Fibroblast of skin of left quadriceps (primary cell): ENCODE measurements around the gene MPC1.
"Not testable (repeated sequence)": the region's sequence is repeated elsewhere in the genome, so short reads cannot be mapped to it uniquely, and the experiment has no call there.

Experiments used
- DNase-seq, 2 experiments: peaks; one replicate each; pipeline ENCODE4 v3.0.0-alpha.2; 2013; ENCODE audit warnings: low read depth in 2 of 2

MPC1 gene

DNA sequence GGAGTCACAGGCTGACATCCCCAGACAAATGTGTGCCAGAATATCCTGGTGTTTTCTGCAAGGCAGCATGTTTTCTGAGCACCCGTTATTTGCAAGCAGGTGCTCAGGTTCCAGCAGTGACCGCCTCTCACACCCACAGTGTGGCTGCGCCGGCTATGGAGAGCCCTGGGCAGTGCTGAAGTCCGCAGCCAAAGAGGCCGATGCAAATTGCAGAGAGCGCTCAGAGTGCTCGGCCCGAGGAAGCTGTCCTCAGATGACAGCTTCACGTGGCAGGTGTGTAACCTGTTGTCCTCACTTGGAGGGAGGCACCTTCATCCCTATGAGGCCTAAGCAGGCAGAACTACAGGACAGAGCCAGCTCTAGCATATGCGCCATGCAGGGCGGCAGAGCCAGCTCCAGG, 23.5 kb upstream of the MPC1 start:
- no peak for DNase-seq

DNA sequence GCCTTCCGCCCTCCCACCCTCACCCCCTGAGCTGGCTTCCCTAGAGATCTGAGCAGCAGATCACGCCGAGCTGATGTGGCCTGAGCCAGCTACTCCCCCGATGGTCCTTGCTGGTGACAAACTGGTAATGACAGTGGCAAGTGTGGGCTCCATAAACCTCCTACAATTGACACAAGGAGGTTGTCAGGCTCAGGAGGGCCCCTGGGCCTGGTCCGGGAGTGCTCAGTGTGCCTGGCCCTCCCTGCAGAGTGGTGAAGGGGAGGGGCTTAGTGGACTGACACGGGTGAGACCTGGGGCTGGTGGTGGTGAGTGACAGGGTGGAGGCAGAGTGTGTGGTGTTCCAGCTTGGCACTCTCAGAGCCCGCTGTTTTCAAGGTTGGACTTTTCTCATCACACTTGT, 22.6 kb upstream of the MPC1 start:
- DNase-seq: no peak

DNA sequence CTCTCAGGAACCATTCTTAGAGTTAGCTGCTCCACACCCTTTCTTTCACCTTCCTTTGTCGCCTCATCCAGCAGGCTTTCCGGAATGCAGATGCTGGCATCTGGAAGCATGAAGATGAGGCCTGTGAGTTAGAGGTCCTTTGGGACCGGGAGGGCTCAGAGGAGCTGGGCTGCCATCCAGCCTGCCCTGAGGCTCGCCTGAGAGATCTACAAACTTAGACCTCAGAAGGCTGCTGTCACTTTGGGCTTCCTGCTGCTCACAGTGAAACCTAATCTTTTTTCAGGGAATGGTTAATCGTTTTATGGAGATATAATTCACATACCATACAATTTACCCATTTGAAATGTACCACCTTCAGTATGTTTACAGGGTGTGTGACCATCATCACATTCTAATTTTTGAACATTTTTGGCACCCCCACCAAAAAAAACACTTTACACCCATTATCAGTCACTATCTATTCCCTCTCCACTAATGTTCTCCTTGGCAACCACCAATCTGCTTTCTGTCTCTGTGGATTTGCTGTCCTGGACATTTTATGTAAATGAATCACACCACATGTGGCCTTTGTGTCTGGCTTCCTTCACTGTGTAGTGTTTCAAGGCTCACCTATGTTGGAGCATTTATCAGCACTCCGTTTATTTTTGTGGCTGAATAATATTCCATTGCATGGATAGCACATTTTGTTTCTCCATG, 20.0 kb upstream of the MPC1 start:
- DNase-seq: peak; percentile 47 to 51

DNA sequence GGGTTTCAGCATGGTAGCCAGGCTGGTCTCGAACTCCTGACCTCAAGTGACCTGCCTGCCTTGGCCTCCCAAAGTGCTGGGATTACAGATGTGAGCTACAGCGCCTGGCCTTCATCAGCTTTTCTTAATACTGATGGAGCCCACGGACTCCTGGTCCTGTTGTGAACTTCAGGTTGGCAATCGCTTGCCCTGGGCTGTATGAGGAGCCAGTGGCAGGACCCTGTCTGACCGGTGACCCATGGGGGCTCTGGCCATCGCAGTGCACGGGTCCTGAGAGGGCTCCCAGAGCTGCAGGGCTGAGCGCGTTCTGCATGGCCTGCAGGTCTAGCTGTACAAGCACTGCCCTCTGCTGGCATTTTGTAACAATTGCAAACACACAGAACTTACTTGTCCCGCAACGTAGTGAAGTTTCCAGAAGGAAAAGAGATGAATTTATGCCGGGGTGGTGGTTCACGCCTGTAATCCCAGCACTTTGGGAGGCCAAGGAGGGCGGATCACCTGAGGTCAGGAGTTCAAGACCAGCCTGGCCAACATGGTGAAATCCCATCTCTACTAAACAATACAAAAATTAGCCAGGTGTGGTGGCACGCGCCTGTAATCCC, 18.0 kb upstream of the MPC1 start:
- peak; percentile 23 to 29 for DNase-seq

DNA sequence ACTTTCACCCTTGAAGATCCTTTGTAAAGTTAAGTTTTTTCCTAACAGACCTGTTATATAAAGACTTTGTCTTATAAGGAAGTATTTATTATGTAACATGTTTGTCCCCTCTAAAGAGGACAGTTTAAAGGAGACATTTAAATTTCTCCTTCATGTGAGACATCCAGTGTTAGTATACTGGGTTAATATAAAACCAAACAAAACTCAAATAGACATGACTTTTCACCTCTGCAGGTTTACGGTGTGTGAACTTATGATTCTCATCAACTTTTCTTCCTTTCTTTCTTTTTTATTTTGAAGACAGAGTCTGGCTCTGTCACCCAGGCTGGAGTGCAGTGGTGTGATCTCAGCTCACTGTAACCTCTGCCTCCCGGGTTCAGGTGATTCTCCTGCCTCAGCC, 17.4 kb upstream of the MPC1 start:
- no peak for DNase-seq

DNA sequence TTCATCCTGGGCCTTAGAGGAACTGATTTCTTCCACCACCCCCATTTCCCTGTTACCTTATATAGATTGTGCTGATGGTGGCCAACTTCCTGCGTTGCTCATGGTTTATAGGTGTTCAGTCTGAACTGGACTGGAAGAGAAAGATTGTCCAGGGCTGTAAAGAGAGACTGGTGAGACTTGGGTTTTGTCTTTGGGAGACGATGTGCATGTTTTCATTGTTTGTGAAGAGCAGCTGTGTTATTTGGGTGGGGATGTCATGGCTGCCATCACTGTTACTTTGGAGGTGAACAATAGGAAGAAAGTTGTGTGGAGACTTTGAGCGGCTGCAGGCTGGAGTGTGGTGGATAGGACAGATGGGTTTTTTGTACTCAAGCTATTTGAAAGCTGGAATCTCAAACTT, 15.6 kb upstream of the MPC1 start:
- no peak for DNase-seq

DNA sequence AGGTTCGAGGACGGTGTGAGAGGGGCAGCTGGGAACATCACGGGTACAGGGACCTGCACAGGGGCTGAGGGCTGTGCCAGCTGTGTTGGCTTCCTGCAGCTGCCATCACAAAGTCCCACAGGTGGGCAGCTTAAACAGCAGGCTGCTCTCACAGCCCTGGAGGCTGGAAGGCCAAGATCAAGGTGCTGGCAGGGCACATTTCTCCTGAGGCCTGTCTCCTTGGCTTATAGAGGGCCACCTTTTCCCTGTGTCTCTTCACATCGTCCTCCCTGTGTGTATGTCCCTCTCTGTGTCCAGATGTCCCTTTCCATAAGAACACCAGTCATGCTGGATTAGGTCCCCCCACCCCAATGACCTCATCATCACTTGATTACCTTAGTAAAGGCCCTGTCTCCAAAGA, 15.1 kb upstream of the MPC1 start:
- DNase-seq: no peak

DNA sequence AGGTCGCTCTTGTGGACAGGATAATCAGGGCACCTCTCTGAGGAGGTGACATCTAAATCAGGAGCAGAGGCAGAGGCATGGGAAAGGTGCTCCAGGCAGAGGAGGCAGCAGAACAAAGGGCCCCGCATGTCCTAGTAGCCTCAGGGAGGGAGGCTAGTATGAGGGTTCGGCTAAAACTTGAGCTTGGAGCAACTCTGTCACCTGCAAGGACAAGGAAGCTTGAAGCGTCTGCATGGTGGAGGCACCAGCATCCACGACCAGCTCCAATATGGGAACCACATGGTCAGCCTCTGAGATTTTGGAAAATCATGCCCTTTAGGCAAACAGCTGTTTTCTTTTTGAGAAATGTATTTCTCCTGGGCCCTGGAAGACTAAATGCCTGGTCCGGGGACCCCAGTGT, 13.0 kb upstream of the MPC1 start:
- DNase-seq: no peak

DNA sequence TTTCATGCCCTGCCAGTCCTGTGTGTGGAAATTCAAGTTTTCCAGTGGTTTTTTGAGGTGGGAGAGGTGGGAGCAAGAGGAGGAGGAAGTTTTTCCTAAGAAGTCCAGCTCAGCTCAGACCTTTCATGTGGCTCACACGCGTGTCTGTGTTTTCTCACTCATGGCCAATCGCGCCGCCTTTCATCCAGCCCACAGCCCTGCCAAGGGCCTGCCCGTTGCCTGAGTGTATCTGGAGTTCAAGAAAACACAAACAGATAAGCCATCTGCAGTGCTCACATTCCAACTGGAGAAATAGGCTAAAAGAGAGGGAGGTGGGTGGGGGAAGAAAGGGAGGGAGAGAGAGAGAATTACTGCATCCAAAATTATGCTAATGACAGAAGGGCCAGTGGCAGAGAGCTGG, 12.6 kb upstream of the MPC1 start:
- DNase-seq: no peak

DNA sequence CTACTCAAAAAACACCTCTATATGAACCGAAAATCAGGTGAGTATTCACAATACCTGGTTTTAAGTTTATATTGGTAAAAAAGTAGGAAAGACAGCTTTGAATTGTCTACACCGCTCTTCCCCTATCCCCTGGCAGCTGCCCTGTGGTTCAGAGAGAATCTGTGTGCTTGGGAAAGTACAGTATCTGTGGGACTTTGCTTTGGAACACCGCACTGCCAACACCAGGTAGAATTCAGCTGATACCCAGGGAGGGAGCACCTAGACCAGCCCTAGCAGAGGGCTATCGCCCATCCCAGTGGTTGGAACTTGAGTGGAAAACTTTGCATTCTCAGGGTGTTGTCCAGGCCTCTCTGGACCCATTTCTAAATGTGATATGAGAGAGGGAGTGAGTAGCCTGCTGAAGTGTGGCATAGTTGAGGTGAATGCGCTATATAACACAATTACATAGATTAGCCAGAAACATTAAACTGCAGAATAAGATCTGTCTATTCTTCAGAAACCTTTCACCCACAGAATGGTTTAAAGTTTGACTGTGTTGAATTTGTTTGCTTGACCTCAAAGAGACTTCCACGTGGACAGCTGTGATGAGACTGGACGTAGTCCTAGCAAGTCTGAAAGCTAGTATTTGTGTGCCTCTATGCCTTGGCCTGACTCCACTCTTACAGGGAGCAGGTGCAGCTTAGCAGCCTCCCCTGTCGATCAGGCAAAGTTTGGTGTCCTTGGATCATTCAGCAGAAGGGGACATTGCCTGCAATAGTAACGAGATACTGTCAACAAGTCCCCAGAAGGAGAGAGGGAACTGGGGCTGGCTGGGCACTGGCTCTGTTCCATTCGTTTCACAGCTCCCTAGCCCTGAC, 11.5 kb upstream of the MPC1 start:
- DNase-seq: no peak

DNA sequence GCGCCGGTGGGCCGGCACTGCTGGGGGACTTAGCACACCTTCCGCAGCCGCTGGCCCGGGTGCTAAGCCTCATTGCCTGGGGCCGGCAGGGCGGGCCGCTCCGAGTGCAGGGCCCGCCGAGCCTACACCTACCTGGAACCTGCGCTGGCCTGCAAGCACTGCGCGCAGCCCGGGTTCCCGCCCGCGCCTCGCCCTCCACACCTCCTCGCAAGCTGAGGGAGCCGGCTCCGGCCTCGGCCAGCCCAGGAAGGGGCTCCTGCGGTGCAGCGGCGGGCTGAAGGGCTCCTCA, 10.7 kb upstream of the MPC1 start:
- no peak for DNase-seq

DNA sequence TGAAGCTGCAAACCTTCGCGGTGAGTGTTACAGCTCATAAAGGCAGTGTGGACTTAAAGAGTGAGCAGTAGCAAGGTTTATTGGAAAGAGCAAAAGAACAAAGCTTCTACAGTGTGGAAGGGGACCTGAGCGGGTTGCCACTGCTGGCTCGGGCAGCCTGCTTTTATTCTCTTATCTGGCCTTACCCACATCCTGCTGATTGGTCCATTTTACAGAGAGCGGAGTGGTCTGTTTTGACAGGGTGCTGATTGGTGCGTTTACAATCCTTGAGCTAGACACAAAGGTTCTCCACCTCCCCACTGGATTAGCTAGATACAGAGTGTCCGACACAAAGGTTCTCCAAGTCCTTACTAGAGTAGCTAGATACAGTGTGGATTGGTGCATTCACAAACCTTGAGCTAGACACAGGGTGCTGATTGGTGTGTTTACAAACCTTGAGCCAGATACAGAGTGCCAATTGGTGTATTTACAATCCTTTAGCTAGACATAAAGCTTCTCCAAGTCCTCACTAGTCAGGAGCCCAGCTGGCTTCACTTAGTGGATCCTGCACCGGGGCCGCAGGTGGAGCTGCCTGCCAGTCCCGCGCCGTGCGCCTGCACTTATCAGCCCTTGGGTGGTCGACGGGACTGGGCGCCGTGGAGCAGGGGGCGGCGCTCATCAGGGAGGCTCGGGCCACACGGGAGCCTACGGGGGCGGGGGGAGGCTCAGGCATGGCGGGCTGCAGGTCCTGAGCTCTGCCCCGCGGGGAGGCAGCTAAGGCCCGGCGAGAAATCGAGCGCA, 10.2 kb upstream of the MPC1 start:
- not testable (repeated sequence) for DNase-seq

DNA sequence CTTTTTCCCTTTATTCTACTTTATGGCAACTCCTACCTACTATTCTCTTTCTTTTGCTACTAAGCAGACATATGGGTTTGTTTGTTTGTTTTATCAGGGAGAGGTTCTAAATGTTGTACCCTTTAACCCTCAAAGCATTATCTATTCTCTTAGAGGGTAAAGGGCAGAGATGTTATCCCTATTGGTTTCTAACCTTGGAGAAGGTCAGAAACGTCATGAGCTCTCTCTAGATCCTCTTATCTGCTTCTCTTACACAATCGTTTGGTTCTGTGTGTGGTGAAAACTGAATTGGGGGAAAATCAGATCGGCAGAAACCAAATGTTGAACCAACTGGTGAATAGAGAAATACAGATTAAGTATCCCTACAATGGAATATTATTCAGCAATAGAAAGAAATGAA, 6.4 kb upstream of the MPC1 start:
- DNase-seq: no peak

DNA sequence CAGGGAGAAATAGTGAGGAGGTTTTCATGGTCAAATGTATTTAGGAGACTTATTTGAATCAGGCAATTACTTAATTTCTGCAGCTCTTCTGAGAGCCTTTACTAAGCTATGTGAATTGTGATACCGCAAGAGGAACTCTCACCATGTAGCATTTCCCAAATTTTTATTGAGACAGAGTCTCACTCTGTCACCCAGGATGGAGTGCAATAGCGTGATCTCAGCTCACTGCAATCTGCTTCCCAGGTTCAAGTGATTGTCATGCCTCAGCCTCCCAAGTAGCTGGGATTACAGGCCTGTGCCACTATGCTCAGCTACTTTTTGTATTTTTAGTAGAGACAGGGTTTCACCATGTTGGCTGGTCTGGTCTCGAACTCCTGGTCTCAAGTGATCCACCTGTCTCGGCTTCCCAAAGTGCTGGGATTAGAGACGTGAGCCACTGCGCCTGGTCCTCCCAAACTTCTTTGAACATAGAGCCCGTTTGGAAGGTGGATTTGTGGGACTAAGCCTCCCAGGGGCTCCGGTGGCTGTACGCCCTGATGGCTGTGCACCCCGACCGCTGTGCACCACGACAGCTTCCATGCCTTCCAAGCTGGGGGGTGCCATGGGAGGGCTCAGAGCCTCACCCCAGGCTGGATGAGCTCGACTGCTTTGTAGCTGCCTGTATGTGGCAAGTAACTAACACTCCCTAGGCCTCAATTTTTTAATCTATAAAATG, 5.7 kb upstream of the MPC1 start:
- DNase-seq: no peak

DNA sequence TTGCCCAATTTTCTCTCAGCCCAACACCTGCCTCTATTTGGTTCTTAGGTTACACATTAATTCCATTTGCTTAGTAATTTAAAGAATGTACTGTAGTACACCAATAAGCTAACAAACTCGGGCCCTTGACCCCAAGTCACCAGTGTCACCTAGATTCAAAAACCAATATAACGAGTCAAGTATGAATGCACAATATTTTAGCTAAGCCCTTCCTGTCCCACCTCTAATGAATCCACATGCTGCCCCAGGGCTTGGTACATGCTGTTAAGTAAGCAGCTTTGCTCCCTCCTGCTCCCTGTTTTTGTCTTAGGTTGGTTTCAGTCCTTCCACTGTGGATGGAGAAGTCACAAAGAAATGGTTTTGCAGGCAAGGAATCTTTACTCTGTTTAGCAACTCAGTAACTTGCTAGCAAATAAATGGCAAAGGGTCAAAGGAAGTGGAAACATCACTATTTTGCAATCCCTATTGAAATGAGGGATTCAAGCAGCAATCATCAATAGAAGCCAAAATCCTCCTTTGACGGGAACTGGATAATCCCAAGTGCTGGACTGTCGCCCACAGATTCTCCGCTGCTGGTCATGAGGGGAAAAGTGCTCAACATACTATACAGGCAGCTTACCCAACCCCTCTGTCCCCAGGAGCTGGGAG, 5.0 kb upstream of the MPC1 start:
- DNase-seq: no peak

DNA sequence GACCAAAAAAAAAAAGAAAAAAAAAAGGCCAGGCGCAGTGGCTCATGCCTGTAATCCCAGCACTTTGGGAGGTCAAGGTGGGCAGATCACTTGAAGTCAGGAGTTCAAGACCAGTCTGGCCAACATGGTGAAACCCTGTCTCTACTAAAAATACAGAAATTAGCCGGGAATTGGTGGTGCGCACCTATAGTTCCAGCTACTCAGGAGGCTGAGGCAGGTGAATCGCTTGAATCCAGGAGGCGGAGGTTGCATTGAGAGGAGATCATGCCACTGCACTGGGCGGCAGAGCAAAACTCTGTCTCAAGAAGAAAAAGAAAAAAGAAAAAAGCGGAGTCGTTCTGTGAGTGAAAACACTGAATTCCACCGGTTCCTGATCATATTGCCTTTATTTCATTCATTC, 4.4 kb upstream of the MPC1 start:
- not testable (repeated sequence) for DNase-seq

DNA sequence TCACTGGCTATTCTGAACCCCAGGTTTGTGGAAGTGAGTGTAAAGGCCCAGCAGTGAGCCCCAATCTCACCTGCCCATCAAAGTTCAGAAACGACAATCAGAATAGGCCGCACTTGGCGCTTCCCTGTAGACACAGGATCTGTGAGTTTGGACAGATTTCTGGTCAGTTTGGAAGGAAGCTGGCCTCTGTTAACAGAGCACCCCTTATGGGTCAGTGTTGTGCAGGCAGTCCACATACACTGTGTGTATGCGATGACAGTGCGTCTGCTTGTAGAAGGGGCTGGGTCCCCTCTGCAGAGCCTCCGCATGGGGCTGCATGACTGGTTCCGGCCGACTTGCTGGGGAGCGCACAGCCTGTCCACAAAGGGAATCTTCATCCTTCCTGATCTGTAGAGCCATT, 3.4 kb upstream of the MPC1 start:
- DNase-seq: no peak

DNA sequence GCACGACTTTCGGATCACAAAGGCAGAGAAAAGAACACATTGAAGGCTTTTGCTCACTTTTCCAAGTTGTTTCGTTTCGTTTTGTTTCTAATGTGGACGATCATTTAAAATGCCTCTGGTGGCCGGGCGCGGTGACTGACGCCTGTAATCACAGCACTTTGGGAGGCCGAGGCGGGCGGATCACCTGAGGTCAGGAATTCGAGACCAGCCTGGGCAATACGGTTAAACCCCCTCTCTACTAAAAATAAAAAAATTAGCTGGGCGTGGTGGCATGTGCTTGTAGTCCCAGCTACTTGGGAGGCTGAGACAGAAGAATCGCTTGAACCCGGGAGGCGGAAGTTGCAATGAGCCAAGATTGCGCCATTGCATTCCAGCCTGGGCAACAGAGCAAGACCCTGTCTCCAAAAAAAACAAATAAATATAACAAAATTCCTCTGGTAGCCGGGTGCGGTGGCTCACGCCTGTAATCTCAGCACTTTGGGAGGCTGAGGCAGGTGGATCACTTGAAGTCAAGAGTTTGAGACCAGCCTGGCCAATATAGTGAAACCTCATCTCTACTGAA, 1.1 kb upstream of the MPC1 start:
- not testable (repeated sequence) for DNase-seq

DNA sequence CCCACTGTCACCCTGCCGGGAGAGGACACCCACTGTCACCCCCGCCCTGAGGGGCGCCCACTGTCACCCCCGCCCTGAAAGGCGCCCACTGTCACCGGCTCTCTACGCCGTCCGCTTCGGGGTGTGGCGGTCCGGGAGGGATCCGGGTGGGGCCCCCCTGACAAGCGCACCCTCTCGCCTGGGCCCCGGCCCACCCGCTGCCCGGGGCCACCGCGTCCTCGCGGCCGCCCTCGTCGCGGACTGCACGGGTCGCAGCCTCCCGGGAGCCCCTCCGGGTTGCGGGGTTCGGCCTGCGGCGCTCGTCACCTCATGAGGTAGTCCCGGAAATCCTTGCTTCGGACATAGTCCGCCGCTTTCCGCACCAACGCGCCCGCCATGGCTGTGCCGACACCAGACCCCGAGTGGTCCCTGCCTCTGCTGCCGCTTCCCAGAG, 224 bp downstream of the MPC1 start:
- no peak for DNase-seq

DNA sequence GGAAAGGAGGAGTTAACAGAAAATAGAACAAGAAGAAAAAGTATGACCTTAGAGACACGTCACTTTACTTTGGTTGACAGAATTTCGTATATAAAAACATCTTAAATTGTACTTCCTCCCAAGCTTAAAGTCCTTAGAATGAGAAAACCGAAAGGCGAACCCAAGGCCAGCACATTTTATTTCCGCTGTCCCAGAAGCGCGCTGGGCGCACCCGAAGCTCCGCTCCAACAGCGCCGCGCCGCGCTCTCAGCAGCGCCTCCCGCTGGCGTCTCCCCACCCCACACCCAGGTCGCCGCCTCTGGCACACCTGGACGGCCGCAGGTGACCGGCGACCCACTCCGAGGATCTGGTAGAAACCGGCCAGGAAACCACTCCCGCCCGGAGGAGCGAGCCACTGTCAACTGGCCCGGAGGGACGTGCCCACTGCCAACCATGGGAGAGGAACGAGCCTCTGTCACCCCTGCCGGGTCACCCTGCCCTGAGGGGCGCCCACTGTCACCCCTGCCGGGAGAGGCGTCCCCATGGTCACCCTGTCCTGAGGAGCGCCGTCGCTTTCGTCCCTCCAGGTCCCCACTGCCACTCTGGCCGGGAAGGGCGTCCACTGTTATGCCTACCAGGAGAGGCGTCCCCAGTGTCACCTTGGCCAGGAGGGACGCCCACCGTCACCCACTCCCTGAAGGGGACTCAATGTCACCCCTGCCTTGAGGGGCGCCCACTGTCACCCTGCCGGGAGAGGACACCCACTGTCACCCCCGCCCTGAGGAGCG, 824 bp downstream of the MPC1 start:
- DNase-seq: no peak
